ENCODE data around the gene LYPD4. TPM values are rescaled to one million over a fixed set of nuclear protein-coding genes. Genes with fewer than 3 reads are reported as not detected.

Gene LYPD4
- total RNA-seq, 1 experiment from 2014 or later: not detected

- peaks cover 34% of the 10 kb centered on the region for H3K36me3 ChIP-seq (ENCODE audit: low read depth)
- peak overlapping the region; percentile 31; the same call in 1 of the 2 replicates for H3K27ac ChIP-seq
- ChIA-PET POLR2A (ENCODE audit: unreplicated experiment) (interaction anchor here (0.5 to 0.7 kb wide), 4 partner anchors 14 to 536 kb away, joined by 3 read pairs; no protein-coding TSS in a partner anchor), CTCF (no interaction called here)
- H4K20me1 ChIP-seq (ENCODE audit: insufficient read depth): peaks cover 34% of the 10 kb centered on the region
- H3K79me2 ChIP-seq (ENCODE audit: low read depth): peaks cover 41% of the 10 kb centered on the region
- DNase-seq: no peak
- H2AFZ ChIP-seq: peak overlapping the region; percentile 71
- peak overlapping the region; percentile 98 for H3K4me3 ChIP-seq
- no peaks in the 10 kb centered on the region for H3K9me2 ChIP-seq (ENCODE audit: insufficient read depth)
- peaks cover 13% of the 10 kb centered on the region for H3K27me3 ChIP-seq (ENCODE audit: insufficient read depth, low read depth)
- H3K4me2 ChIP-seq: peak overlapping the region; percentile 96
- BruUV-seq (replicated peaks): no TSS peak
- TF ChIP-seq EZH2 (IDR thresholded peaks at IDR 0.05; ENCODE audit: low read depth): no peak
- TF ChIP-seq, protein P1, sequence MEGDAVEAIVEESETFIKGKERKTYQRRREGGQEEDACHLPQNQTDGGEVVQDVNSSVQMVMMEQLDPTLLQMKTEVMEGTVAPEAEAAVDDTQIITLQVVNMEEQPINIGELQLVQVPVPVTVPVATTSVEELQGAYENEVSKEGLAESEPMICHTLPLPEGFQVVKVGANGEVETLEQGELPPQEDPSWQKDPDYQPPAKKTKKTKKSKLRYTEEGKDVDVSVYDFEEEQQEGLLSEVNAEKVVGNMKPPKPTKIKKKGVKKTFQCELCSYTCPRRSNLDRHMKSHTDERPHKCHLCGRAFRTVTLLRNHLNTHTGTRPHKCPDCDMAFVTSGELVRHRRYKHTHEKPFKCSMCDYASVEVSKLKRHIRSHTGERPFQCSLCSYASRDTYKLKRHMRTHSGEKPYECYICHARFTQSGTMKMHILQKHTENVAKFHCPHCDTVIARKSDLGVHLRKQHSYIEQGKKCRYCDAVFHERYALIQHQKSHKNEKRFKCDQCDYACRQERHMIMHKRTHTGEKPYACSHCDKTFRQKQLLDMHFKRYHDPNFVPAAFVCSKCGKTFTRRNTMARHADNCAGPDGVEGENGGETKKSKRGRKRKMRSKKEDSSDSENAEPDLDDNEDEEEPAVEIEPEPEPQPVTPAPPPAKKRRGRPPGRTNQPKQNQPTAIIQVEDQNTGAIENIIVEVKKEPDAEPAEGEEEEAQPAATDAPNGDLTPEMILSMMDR (conservative IDR thresholded peaks at IDR 0.05): no peak
- H3K4me1 ChIP-seq (replicated peaks; ENCODE audit: insufficient read depth): peaks cover 35% of the 10 kb centered on the region
- intact Hi-C loops (cut with micrococcal nuclease; ENCODE audit: unreplicated experiment): loop anchor here (1.0 to 10.0 kb wide), 2 partner anchors 25 to 1714 kb away; no protein-coding TSS in a partner anchor
- H3K9me3 ChIP-seq (ENCODE audit: insufficient read depth, low read depth): no peaks in the 10 kb centered on the region
- peaks cover 37% of the 10 kb centered on the region for H3F3A ChIP-seq (ENCODE audit: insufficient read depth, low read depth)
Observed at GRCh38 chr19:41859213-41859617, 14.7 kb upstream of the LYPD4 start.

GRCh38 chr19:41853768-41854167 lies 9.3 kb upstream of the LYPD4 start:
- Histone ChIP-seq H3K27ac (no peak overlapping the region), H3K4me2 (no peak overlapping the region), H3K4me1 (replicated peaks; ENCODE audit: insufficient read depth) (peaks cover 3% of the 10 kb centered on the region; the same call in 1 of the 2 replicates), H3K9me2 (ENCODE audit: insufficient read depth) (no peaks in the 10 kb centered on the region), H3K27me3 (ENCODE audit: insufficient read depth, low read depth) (peaks cover 59% of the 10 kb centered on the region), H2AFZ (no peak overlapping the region), H3K9me3 (ENCODE audit: insufficient read depth, low read depth) (no peaks in the 10 kb centered on the region), H3K4me3 (no peak overlapping the region), H3F3A (ENCODE audit: insufficient read depth, low read depth) (no peaks in the 10 kb centered on the region; the same call in 1 of the 2 replicates), H4K20me1 (ENCODE audit: insufficient read depth) (no peaks in the 10 kb centered on the region), H3K36me3 (ENCODE audit: low read depth) (no peaks in the 10 kb centered on the region), H3K79me2 (ENCODE audit: low read depth) (no peaks in the 10 kb centered on the region)
- ChIA-PET POLR2A (ENCODE audit: unreplicated experiment) (no interaction called here), CTCF (interaction anchor here (0.6 kb wide), 1 partner anchor 101 kb away, joined by 5 read pairs; no protein-coding TSS in a partner anchor)
- intact Hi-C loops (cut with micrococcal nuclease; ENCODE audit: unreplicated experiment): loop anchor here (10.0 kb wide), 1 partner anchor 1709 kb away; no protein-coding TSS in a partner anchor
- TF ChIP-seq, protein P1 (conservative IDR thresholded peaks at IDR 0.05): no peak
- no peak for TF ChIP-seq EZH2 (IDR thresholded peaks at IDR 0.05; ENCODE audit: low read depth)
- DNase-seq: no peak
- no TSS peak for BruUV-seq (replicated peaks)

DNA sequence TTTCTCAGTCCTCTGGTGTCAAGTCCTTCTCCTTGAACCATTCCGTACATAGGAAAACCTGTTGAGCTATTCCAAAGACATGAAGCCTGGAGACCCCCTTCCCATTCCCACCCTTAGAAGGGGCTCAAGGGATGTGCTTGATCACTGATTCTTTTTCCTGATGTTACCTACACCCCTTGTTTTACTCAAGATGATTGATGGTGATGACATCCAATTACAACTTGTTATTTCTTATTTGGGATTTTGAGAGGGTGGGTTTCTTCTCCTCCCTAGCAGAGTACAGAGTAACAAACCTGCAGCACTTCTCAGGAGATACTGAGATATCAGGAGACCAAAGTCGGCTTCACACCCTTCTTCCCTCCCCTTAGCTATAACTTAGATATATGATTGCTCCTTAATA lies 8.9 kb upstream of the LYPD4 start:
- no TSS peak for BruUV-seq (replicated peaks)
- no peaks in the 10 kb centered on the region for H3K4me1 ChIP-seq (replicated peaks; ENCODE audit: insufficient read depth)
- H3K9me2 ChIP-seq (ENCODE audit: insufficient read depth): no peaks in the 10 kb centered on the region
- H4K20me1 ChIP-seq (ENCODE audit: insufficient read depth): no peaks in the 10 kb centered on the region
- no peak overlapping the region for H3K27ac ChIP-seq
- no peak overlapping the region for H3K4me3 ChIP-seq
- H3K79me2 ChIP-seq (ENCODE audit: low read depth): no peaks in the 10 kb centered on the region
- peaks cover 61% of the 10 kb centered on the region for H3K27me3 ChIP-seq (ENCODE audit: insufficient read depth, low read depth)
- no peaks in the 10 kb centered on the region; the same call in 1 of the 2 replicates for H3F3A ChIP-seq (ENCODE audit: insufficient read depth, low read depth)
- intact Hi-C loops (cut with micrococcal nuclease; ENCODE audit: unreplicated experiment): loop anchor here (10.0 kb wide), 1 partner anchor 1709 kb away; no protein-coding TSS in a partner anchor
- ChIA-PET CTCF (interaction anchor here (0.6 kb wide), 1 partner anchor 100 kb away, joined by 5 read pairs; no protein-coding TSS in a partner anchor), POLR2A (ENCODE audit: unreplicated experiment) (no interaction called here)
- no peaks in the 10 kb centered on the region for H3K9me3 ChIP-seq (ENCODE audit: insufficient read depth, low read depth)
- DNase-seq: no peak
- H3K36me3 ChIP-seq (ENCODE audit: low read depth): no peaks in the 10 kb centered on the region
- no peak for TF ChIP-seq EZH2 (IDR thresholded peaks at IDR 0.05; ENCODE audit: low read depth)
- TF ChIP-seq, protein P1 (conservative IDR thresholded peaks at IDR 0.05): no peak
- no peak overlapping the region for H2AFZ ChIP-seq
- H3K4me2 ChIP-seq: no peak overlapping the region

Data from PC-9 (cell line).